HFFc6 (cell line): ENCODE results near the gene TMEM229B. TPM values are rescaled to one million over a fixed set of nuclear protein-coding genes. Genes with fewer than 3 reads are reported as not detected.

Experiments used
- DNase-seq: peaks from one replicate; pipeline ENCODE4 v3.0.0-alpha.2; 2018
- H3K27ac Mint-ChIP-seq: 2 replicates; pipeline ENCODE4 v1.8.0; 2020; ENCODE audit warnings: mild to moderate bottlenecking, mixed read lengths
- H3K27me3 Mint-ChIP-seq: 2 replicates; pipeline ENCODE4 v1.8.0; 2021; ENCODE audit warnings: mild to moderate bottlenecking, moderate library complexity, mixed read lengths; ENCODE audit not compliant: insufficient read depth
- H3K36me3 Mint-ChIP-seq: 2 replicates; pipeline ENCODE4 v1.8.0; 2021; ENCODE audit warnings: low read depth, mixed read lengths
- H3K4me1 Mint-ChIP-seq: 2 replicates; pipeline ENCODE4 v1.8.0; 2020; ENCODE audit warnings: low read depth, mixed read lengths
- H3K4me3 Mint-ChIP-seq: 2 replicates; pipeline ENCODE4 v1.8.0; 2020; ENCODE audit warnings: mild to moderate bottlenecking, moderate library complexity, mixed read lengths
- H3K9me3 Mint-ChIP-seq: 2 replicates; pipeline ENCODE4 v1.8.0; 2020; ENCODE audit warnings: mild to moderate bottlenecking, mixed read lengths
- total RNA-seq, 6 experiments: library from RNA; stranded (reverse); fragmentation: NEBNext Ultra II Directional; extraction: Animal tissue kit (Norgen Biotek cat#: 25700); gene quantifications; 2 replicates in 1 of 6; 3 replicates in 5 of 6; pipeline ENCODE4 v1.2.3, GENCODE V29; 2021
- TF ChIP-seq, protein P1 (sequence below): fragments of 200-600 bp; sonication (generic); IDR thresholded peaks from 2 replicates; pipeline ENCODE4 v1.5.0; 2021; ENCODE audit warnings: antibody characterized with exemption, mild to moderate bottlenecking

The TMEM229B gene
- total RNA-seq, 6 experiments from 2014 or later, result 0.06 to 0.38 (median 0.20) TPM

DNA sequence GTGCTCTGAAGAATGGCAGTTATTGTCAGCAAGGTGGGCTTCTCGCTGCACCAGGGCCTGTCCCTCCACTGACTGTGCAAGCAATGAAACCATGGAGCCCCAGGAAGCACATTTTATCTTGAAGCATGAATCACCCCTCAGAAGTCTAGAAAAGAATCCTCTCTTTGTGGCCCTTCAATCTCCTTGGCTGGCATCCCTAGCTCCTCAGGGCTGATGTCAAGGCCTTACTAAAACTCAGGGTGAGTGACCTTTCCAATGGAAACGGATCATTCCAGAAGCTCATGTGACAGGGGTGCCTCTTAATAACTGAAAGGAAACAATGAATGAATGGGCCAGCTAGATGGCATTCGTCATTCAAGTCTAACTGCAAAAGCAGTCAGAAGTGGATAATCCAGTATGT, 22.3 kb upstream of the TMEM229B start:
- TF ChIP-seq, protein P1, sequence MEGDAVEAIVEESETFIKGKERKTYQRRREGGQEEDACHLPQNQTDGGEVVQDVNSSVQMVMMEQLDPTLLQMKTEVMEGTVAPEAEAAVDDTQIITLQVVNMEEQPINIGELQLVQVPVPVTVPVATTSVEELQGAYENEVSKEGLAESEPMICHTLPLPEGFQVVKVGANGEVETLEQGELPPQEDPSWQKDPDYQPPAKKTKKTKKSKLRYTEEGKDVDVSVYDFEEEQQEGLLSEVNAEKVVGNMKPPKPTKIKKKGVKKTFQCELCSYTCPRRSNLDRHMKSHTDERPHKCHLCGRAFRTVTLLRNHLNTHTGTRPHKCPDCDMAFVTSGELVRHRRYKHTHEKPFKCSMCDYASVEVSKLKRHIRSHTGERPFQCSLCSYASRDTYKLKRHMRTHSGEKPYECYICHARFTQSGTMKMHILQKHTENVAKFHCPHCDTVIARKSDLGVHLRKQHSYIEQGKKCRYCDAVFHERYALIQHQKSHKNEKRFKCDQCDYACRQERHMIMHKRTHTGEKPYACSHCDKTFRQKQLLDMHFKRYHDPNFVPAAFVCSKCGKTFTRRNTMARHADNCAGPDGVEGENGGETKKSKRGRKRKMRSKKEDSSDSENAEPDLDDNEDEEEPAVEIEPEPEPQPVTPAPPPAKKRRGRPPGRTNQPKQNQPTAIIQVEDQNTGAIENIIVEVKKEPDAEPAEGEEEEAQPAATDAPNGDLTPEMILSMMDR, result no peak
- no peak overlapping the region for H3K27ac Mint-ChIP-seq
- H3K4me1 Mint-ChIP-seq, result peaks cover 21% of the 10 kb centered on the region
- DNase-seq, result no peak
- no peak overlapping the region for H3K4me3 Mint-ChIP-seq
- H3K9me3 Mint-ChIP-seq, result no peaks in the 10 kb centered on the region
- H3K36me3 Mint-ChIP-seq, result no peaks in the 10 kb centered on the region
- peaks cover 25% of the 10 kb centered on the region for H3K27me3 Mint-ChIP-seq

DNA sequence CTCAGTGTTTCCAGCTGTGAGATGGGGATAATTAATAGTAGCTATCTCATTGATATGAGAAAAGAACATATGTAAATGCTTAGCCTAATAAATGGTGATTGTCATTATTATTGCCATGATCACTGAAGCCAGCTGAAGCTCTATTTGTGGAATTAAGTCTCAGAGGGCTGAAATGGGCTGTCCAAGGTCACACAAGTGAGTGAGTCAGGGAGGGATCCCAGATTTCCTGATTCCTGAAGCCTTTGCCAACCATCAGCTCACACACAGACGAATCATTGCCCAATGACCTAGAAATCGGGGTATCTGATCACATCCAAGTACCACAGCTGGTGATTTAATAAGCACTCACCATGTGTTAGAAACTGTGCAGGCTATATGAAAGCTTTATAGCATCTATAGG, 21.6 kb upstream of the TMEM229B start:
- Mint-ChIP-seq H3K27ac (no peak overlapping the region), H3K4me3 (no peak overlapping the region), H3K9me3 (no peaks in the 10 kb centered on the region), H3K36me3 (no peaks in the 10 kb centered on the region), H3K4me1 (peaks cover 21% of the 10 kb centered on the region), H3K27me3 (peaks cover 25% of the 10 kb centered on the region)
- peak; percentile 27 for DNase-seq
- TF ChIP-seq, protein P1, result no peak

DNA sequence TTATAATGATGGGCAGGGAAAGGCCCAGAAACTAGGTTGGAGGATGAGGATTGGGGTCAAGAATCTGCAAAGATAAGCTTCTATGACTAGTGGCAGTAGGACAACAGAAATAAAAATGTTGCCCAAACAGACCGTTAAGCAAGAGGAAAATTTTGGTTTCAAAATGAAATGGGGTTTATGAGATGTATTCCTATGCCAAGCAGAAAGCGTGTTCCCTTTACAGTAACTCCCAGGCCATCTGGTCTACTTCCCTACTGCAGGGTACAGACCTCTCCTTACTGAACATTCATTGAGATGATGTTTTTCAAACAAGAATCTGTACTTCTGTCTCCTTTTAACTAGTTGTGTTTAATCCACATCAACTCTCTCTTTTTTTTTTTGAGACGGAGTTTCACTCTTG, 20.4 kb upstream of the TMEM229B start:
- peaks cover 21% of the 10 kb centered on the region for H3K4me1 Mint-ChIP-seq
- TF ChIP-seq, protein P1, result no peak
- H3K9me3 Mint-ChIP-seq, result no peaks in the 10 kb centered on the region
- no peak overlapping the region for H3K4me3 Mint-ChIP-seq
- no peak overlapping the region for H3K27ac Mint-ChIP-seq
- no peak for DNase-seq
- H3K36me3 Mint-ChIP-seq, result no peaks in the 10 kb centered on the region
- peaks cover 28% of the 10 kb centered on the region for H3K27me3 Mint-ChIP-seq

DNA sequence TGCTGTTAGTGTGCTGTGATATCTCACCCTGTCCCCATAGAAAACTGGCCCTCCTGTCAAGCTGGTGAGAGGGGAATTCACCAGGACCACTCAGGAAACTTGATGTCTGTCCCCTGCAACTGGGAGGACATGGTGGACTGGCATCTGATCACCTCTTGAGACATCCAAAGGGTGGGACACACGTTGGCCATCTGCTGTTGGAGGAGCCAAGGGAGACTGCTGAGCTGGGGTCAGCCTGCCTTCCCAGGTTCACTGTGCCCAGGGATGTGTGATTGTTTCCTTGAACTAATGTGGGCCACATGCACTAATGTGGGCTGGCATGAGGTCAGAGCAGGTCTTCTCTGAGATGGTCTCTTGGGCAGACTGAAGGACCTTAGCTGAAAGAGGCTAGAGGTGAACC, 16.7 kb upstream of the TMEM229B start:
- Mint-ChIP-seq H3K4me3 (no peak overlapping the region), H3K9me3 (no peaks in the 10 kb centered on the region), H3K27ac (no peak overlapping the region), H3K27me3 (peaks cover 23% of the 10 kb centered on the region), H3K36me3 (no peaks in the 10 kb centered on the region), H3K4me1 (peaks cover 9% of the 10 kb centered on the region)
- TF ChIP-seq, protein P1, result no peak
- DNase-seq, result no peak

DNA sequence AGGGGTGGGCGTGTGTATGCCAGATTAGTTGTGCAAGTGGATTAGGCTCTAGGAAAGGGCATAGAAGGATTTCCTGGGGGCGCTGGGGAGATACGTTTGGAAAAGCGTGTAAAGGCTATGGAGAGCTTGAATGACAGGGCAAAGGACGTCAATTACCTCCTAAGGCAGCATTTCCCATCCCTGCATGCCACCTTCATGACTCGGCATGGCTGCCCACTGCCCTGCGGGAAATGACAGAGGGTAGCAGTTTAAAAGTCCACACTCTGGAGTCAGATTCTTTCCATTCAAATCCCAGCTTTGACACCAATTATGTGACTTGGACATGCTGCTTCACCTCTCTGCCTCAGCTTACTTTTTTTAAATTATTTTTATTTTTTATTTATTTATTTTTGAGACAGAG, 14.8 kb upstream of the TMEM229B start:
- Mint-ChIP-seq H3K4me1 (peaks cover 7% of the 10 kb centered on the region; the same call in 1 of the 2 replicates), H3K36me3 (no peaks in the 10 kb centered on the region), H3K27ac (no peak overlapping the region), H3K9me3 (no peaks in the 10 kb centered on the region), H3K4me3 (no peak overlapping the region), H3K27me3 (peaks cover 19% of the 10 kb centered on the region)
- TF ChIP-seq, protein P1, result no peak
- no peak for DNase-seq

DNA sequence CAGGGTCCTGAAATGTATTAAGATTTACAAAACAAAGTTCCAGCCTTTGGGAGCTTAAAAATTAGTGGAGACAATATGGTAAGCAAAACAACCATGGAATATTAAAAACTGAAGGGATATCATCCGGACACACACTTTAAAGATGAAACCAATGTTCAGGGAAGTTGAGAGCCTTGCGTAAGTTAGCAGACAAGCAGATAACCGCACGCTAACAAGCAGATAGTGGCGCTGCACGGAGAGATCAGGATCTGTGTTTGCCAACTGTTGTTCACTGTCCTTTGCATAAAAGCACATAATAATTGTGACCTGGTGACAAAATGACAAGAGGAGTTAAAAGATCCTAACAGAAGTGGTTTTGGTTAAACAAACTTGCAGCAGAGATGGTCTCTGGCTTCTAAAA, 14.3 kb upstream of the TMEM229B start:
- TF ChIP-seq, protein P1, result no peak
- Mint-ChIP-seq H3K27ac (no peak overlapping the region), H3K27me3 (peaks cover 19% of the 10 kb centered on the region), H3K9me3 (no peaks in the 10 kb centered on the region), H3K4me3 (no peak overlapping the region), H3K4me1 (peaks cover 7% of the 10 kb centered on the region; the same call in 1 of the 2 replicates), H3K36me3 (no peaks in the 10 kb centered on the region)
- DNase-seq, result no peak
